Measurements from ENCODE around the gene RGS13.

RGS13 gene

GRCh38 chr1:192635939-192636338 lies at the start of gene RGS13:
Gene RGS13, plus strand, starts transcription at chr1:192636147. Its CDS starts 8,188 bp downstream, at chr1:192644335.
- no peaks in the 10 kb centered on the region for H3K36me3 Mint-ChIP-seq
- no peak within 1 kb of the TSS for H3K27ac Mint-ChIP-seq
- peaks cover 7% of the 10 kb centered on the region for H3K27me3 Mint-ChIP-seq
- no peaks in the 10 kb centered on the region for H3K9me3 Mint-ChIP-seq
- peaks cover 7% of the 10 kb centered on the region for H3K4me1 Mint-ChIP-seq
- H3K4me3 Mint-ChIP-seq, result no peak within 1 kb of the TSS

GRCh38 chr1:192587386-192588266 lies 48.3 kb upstream of the RGS13 start:
- Mint-ChIP-seq H3K36me3 (no peaks in the 10 kb centered on the region), H3K9me3 (no peaks in the 10 kb centered on the region), H3K4me1 (no peaks in the 10 kb centered on the region), H3K27me3 (no peaks in the 10 kb centered on the region), H3K27ac (no peak overlapping the region), H3K4me3 (no peak overlapping the region)

- Mint-ChIP-seq H3K9me3 (no peaks in the 10 kb centered on the region), H3K4me3 (no peak overlapping the region), H3K27me3 (no peaks in the 10 kb centered on the region), H3K36me3 (no peaks in the 10 kb centered on the region), H3K4me1 (no peaks in the 10 kb centered on the region), H3K27ac (no peak overlapping the region)
Observed at GRCh38 chr1:192588546-192588945, 47.4 kb upstream of the RGS13 start.

- H3K4me1 Mint-ChIP-seq, result no peaks in the 10 kb centered on the region
- peaks cover 3% of the 10 kb centered on the region for H3K27me3 Mint-ChIP-seq
- H3K4me3 Mint-ChIP-seq, result no peak overlapping the region
- no peaks in the 10 kb centered on the region for H3K36me3 Mint-ChIP-seq
- H3K27ac Mint-ChIP-seq, result no peak overlapping the region
- no peaks in the 10 kb centered on the region for H3K9me3 Mint-ChIP-seq
Observed at GRCh38 chr1:192589813-192590212, 46.1 kb upstream of the RGS13 start.

GRCh38 chr1:192592517-192592916 lies 43.4 kb upstream of the RGS13 start:
- Mint-ChIP-seq H3K27ac (no peak overlapping the region), H3K36me3 (no peaks in the 10 kb centered on the region), H3K9me3 (no peaks in the 10 kb centered on the region), H3K27me3 (peaks cover 6% of the 10 kb centered on the region), H3K4me3 (no peak overlapping the region), H3K4me1 (no peaks in the 10 kb centered on the region)

- Mint-ChIP-seq H3K9me3 (no peaks in the 10 kb centered on the region), H3K4me3 (no peak overlapping the region), H3K4me1 (no peaks in the 10 kb centered on the region), H3K36me3 (no peaks in the 10 kb centered on the region), H3K27ac (no peak overlapping the region), H3K27me3 (peaks cover 6% of the 10 kb centered on the region)
Observed at GRCh38 chr1:192592981-192593708, 42.8 kb upstream of the RGS13 start.

- no peaks in the 10 kb centered on the region for H3K9me3 Mint-ChIP-seq
- no peaks in the 10 kb centered on the region for H3K36me3 Mint-ChIP-seq
- no peak overlapping the region for H3K27ac Mint-ChIP-seq
- peaks cover 6% of the 10 kb centered on the region for H3K27me3 Mint-ChIP-seq
- H3K4me3 Mint-ChIP-seq, result no peak overlapping the region
- peaks cover 15% of the 10 kb centered on the region for H3K4me1 Mint-ChIP-seq
Observed at GRCh38 chr1:192595299-192595698, 40.6 kb upstream of the RGS13 start.

GRCh38 chr1:192598589-192598988 lies 37.4 kb upstream of the RGS13 start:
- H3K9me3 Mint-ChIP-seq, result no peaks in the 10 kb centered on the region
- H3K4me3 Mint-ChIP-seq, result no peak overlapping the region
- H3K36me3 Mint-ChIP-seq, result no peaks in the 10 kb centered on the region

GRCh38 chr1:192600275-192600674 lies 35.7 kb upstream of the RGS13 start:
- Mint-ChIP-seq H3K27me3 (no peaks in the 10 kb centered on the region), H3K4me3 (no peak overlapping the region), H3K9me3 (no peaks in the 10 kb centered on the region), H3K27ac (peak overlapping the region; percentile 25), H3K36me3 (no peaks in the 10 kb centered on the region), H3K4me1 (peaks cover 48% of the 10 kb centered on the region)

More at GRCh38 chr1:192598589-192598988, 37.4 kb upstream of the RGS13 start:
- Mint-ChIP-seq H3K27ac (no peak overlapping the region), H3K4me1 (peaks cover 47% of the 10 kb centered on the region), H3K27me3 (peaks cover 6% of the 10 kb centered on the region)

- peak overlapping the region; percentile 87 for H3K27ac Mint-ChIP-seq
- H3K9me3 Mint-ChIP-seq, result no peaks in the 10 kb centered on the region
- peak overlapping the region; percentile 37 for H3K4me3 Mint-ChIP-seq
- H3K4me1 Mint-ChIP-seq, result peaks cover 48% of the 10 kb centered on the region
- H3K36me3 Mint-ChIP-seq, result no peaks in the 10 kb centered on the region
- no peaks in the 10 kb centered on the region for H3K27me3 Mint-ChIP-seq
Observed at GRCh38 chr1:192601143-192601542, 34.8 kb upstream of the RGS13 start.

- no peaks in the 10 kb centered on the region for H3K27me3 Mint-ChIP-seq
- peak overlapping the region; percentile 16 for H3K4me3 Mint-ChIP-seq
Observed at GRCh38 chr1:192601567-192601966, 34.4 kb upstream of the RGS13 start.

GRCh38 chr1:192602757-192603156 lies 33.2 kb upstream of the RGS13 start:
- H3K9me3 Mint-ChIP-seq, result no peaks in the 10 kb centered on the region
- peaks cover 48% of the 10 kb centered on the region for H3K4me1 Mint-ChIP-seq
- no peak overlapping the region for H3K4me3 Mint-ChIP-seq
- H3K27ac Mint-ChIP-seq, result peak overlapping the region; percentile 25
- no peaks in the 10 kb centered on the region for H3K27me3 Mint-ChIP-seq
- no peaks in the 10 kb centered on the region for H3K36me3 Mint-ChIP-seq

More at GRCh38 chr1:192601567-192601966, 34.4 kb upstream of the RGS13 start:
- peak overlapping the region; percentile 87 for H3K27ac Mint-ChIP-seq
- peaks cover 48% of the 10 kb centered on the region for H3K4me1 Mint-ChIP-seq
- H3K9me3 Mint-ChIP-seq, result no peaks in the 10 kb centered on the region
- H3K36me3 Mint-ChIP-seq, result no peaks in the 10 kb centered on the region

GRCh38 chr1:192603218-192603787 lies 32.6 kb upstream of the RGS13 start:
- Mint-ChIP-seq H3K9me3 (no peaks in the 10 kb centered on the region), H3K27me3 (no peaks in the 10 kb centered on the region), H3K36me3 (no peaks in the 10 kb centered on the region), H3K4me3 (no peak overlapping the region), H3K4me1 (peaks cover 48% of the 10 kb centered on the region), H3K27ac (peak overlapping the region; percentile 20)

GRCh38 chr1:192604979-192605620 lies 30.8 kb upstream of the RGS13 start:
- Mint-ChIP-seq H3K27me3 (no peaks in the 10 kb centered on the region), H3K4me3 (no peak overlapping the region), H3K9me3 (no peaks in the 10 kb centered on the region), H3K36me3 (no peaks in the 10 kb centered on the region), H3K27ac (no peak overlapping the region), H3K4me1 (peaks cover 50% of the 10 kb centered on the region)

GRCh38 chr1:192608671-192609070 lies 27.3 kb upstream of the RGS13 start:
- H3K27me3 Mint-ChIP-seq, result no peaks in the 10 kb centered on the region
- H3K27ac Mint-ChIP-seq, result no peak overlapping the region
- H3K4me1 Mint-ChIP-seq, result peaks cover 16% of the 10 kb centered on the region
- no peaks in the 10 kb centered on the region for H3K9me3 Mint-ChIP-seq
- H3K36me3 Mint-ChIP-seq, result no peaks in the 10 kb centered on the region
- no peak overlapping the region for H3K4me3 Mint-ChIP-seq
